ENCODE results near the gene CACNB4.
"Not testable (repeated sequence)": the region's sequence is repeated elsewhere in the genome, so short reads cannot be mapped to it uniquely, and the experiment has no call there.

Gene CACNB4

DNA sequence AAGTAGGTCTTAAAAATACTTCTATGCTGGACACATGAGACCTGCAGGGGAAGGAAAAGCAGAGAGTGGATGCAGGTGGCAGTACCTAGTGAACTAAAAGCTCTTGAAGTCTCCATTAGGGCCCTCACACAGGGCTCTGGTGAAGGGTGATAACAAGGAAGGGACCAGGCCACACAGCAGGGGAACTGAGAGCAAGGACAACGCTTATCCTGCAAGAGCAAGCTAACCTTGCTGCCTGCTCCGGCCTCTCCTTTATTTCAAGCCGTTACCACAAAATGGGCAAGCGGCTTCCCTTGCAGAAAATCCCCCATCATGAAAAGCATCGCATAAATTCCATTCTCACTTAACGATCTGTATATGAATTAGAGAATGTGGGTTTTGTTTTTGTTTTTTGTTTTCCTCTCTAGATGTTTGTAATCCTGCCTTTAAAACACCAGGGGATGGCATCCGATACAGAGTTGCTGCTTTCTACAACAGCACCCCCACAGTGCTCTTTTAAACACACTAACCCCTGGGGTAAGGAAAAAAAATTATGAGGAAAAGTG, 64.5 kb downstream of the CACNB4 start:
- no peaks in the 10 kb centered on the region for H3K27me3 Mint-ChIP-seq

DNA sequence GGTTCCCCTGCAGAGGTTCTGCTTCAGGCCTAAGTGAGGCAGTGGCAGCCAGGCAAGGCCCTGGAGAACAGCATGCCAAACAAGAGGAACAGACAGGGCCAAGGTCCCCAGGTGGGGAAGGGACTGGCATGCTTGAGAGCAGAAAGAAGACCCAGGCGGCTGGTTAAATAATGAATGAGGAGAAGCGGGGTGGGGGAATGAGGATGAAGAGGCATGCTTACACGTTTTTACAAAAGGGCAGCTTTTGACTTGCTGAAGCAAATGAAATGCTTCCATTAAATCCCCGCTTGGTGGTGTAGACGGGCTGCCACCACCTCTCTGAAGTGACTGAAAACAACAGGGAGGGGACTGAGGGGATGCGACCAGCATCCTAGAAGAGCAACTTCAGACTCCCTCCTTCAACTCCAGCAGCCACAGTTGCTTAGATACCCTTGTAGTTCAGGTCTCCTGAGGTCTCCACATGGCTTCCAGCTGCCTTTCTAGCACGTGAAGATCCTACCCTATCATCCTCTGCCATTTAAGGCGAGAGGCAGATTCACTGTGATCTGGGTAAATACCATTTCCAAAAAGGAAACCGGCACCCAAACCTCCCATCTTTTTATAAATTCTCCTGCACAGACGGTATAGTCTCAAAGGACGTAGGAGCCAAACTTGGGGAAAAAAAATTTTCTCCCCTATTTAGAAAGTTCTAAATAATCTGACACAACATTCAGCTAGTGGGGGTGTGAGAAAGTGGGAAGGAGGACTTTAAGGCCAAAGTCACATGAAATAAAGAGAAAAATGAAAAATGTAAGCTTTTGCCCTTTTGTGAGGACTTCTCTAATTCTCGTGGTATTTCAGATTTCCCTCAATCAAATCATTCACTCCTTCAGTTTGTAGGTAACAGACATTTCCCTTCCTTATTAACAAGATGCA, 65.6 kb downstream of the CACNB4 start:
- DNase-seq (no peak), ATAC-seq (replicated peaks) (no peak)
- Mint-ChIP-seq H3K9me3 (peaks cover 0 to 3% of the 10 kb centered on the region in 2 donors), H3K36me3 (peaks cover 2 to 3% of the 10 kb centered on the region in 2 donors), H3K27ac (peak overlapping the region; percentile 66), H3K27me3 (no peaks in the 10 kb centered on the region), H3K4me1 (peaks cover 10 to 11% of the 10 kb centered on the region in 2 donors), H3K4me3 (no peak overlapping the region)

More for the DNA sequence above, 64.5 kb downstream of the CACNB4 start:
- DNase-seq (no peak), ATAC-seq (replicated peaks) (no peak)
- no peak overlapping the region for H3K27ac Mint-ChIP-seq
- H3K36me3 Mint-ChIP-seq: peaks cover 2 to 3% of the 10 kb centered on the region in 2 donors
- H3K4me1 Mint-ChIP-seq: peaks cover 10 to 11% of the 10 kb centered on the region in 2 donors
- no peak overlapping the region for H3K4me3 Mint-ChIP-seq
- H3K9me3 Mint-ChIP-seq: peaks cover 0 to 3% of the 10 kb centered on the region in 2 donors

DNA sequence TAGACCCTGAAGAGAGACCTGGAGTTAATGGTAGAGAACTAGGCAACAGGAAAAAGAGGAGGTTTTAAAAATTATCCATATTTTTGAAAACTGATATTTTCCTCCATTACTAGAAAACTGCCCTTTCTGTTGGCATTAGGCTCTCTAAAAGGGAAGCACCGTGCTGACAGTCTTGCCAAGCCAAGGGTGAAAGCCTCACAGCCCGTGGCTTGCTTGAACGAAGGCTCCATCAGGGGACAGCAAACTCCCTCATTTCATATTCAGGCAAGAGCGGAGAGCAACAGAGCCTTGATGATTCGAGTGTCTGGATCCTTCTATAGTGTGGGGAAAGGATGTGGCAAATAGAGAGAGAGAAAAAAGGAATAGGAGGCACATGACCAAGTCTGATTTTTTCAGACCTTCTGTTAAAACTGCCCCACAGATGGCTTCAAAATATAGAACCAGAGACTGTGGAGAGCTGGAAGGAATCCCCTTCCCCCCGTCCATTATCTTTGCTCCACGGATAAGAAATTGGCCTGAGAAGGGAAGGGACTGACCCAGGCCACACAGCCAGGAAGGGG, 67.0 kb downstream of the CACNB4 start:
- DNase-seq (no peak), ATAC-seq (replicated peaks) (peak; percentile 54 to 64)
- peaks cover 4 to 6% of the 10 kb centered on the region in 2 donors for H3K27me3 Mint-ChIP-seq
- H3K9me3 Mint-ChIP-seq: peaks cover 0 to 3% of the 10 kb centered on the region in 2 donors
- no peak overlapping the region for H3K4me3 Mint-ChIP-seq
- H3K36me3 Mint-ChIP-seq: peaks cover 2 to 3% of the 10 kb centered on the region in 2 donors
- no peak overlapping the region for H3K27ac Mint-ChIP-seq
- peaks cover 10 to 11% of the 10 kb centered on the region in 2 donors for H3K4me1 Mint-ChIP-seq

DNA sequence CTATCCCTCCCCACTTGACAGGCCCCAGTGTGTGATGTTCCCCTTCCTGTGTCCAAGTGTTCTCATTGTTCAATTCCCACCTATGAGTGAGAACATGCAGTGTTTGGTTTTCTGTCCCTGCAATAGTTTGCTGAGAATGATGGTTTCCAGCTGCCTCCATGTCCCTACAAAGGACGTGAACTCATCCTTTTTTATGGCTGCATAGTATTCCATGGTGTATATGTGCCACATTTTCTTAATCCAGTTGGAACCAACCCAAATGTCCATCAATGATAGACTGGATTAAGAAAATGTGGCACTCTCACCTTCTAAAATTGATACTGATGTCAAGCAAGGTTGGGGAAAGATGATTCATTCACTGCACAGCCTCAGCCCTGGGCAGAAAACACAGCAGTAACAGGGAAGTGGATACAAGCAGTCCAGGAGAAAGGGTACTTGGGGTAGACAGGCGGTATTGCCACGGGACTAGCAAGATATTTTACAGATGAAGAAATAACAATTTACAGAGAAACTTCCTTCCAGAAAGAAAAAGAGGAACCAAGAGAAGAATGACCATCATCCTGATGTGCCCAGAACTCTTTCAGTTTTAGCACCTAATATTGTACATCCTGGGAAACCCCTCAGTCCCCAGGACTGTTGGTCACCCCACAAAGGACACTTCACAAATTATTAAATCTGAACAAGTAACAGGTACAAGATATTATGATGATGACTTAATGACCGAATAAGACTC, 68.1 kb downstream of the CACNB4 start:
- not testable (repeated sequence) for H3K9me3 Mint-ChIP-seq, H3K4me3 Mint-ChIP-seq, DNase-seq, H3K36me3 Mint-ChIP-seq
- peak overlapping the region; percentile 6 for H3K27ac Mint-ChIP-seq
- peaks cover 4 to 16% of the 10 kb centered on the region in 2 donors for H3K27me3 Mint-ChIP-seq
- peak; percentile 50 to 59 for ATAC-seq (replicated peaks)
- peaks cover 16% of the 10 kb centered on the region in 2 donors for H3K4me1 Mint-ChIP-seq

DNA sequence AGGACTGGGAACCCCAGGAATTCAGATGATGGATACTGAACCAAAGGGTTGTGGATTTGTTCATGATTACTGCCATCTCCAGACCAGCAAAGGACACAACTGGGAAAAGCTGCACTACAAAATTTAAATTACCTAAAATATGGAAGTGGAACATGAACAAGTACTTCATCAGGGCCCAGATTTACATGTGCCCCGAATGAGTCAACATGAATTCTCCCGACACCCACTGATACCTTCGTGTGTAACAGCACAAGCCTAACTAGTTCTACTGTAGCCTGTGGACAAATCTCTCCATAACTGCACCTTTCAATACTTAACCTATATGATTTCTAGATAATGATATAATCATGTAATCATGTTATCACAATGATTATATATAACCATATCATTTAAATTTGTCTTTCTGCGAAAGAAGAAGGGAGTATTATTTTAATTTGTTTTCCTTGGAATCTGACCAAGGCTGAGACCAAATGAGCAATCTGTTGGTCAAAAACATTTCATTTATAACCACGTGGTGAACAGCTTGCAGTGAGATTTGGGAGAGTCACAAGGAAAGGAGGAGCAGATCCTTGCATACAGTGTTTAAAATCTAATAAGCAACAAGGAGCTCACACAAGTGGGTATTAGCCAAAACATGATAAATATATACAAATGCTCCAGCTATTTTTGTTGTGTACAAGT, 70.5 kb downstream of the CACNB4 start:
- peaks cover 0 to 3% of the 10 kb centered on the region in 2 donors for H3K9me3 Mint-ChIP-seq
- H3K27me3 Mint-ChIP-seq: peaks cover 9 to 17% of the 10 kb centered on the region in 2 donors
- H3K36me3 Mint-ChIP-seq: peaks cover 2 to 3% of the 10 kb centered on the region in 2 donors
- H3K27ac Mint-ChIP-seq: no peak overlapping the region
- ATAC-seq (replicated peaks) (peak; percentile 30 to 38), DNase-seq (no peak)
- H3K4me1 Mint-ChIP-seq: peaks cover 18 to 22% of the 10 kb centered on the region in 2 donors
- H3K4me3 Mint-ChIP-seq: no peak overlapping the region

DNA sequence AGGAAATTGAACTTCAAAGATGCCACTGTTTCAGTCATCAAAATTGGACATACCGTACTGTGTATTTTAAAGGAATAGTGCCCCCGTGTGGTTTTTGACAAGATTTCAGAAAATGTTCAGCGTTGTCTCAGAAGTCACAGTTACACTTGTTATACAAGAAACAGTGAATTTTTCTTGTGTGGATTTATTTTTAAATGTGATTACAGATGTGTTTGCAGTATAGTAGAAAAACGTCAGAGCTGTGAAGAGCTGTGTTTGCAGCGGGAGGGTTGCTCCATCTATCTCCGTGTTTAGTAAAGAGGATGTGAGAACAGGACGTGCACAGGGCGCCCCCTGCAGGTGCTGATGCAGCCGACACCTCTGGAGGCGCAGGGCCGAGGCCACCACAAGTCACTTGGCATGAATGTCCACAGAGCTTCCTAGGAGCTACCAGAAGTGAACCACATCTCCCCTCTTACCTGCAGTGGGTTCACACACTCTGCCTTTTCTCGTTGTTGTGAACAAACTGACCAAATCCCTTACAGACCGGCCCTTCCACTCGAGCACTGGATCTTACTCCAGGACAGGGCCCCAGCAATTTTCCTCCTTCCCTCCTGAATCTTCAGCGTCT, 73.1 kb downstream of the CACNB4 start:
- H3K4me3 Mint-ChIP-seq: peak overlapping the region; percentile 84 to 90
- peaks cover 2 to 3% of the 10 kb centered on the region in 2 donors for H3K36me3 Mint-ChIP-seq
- peaks cover 9 to 17% of the 10 kb centered on the region in 2 donors for H3K27me3 Mint-ChIP-seq
- peaks cover 10 to 17% of the 10 kb centered on the region in 2 donors for H3K4me1 Mint-ChIP-seq
- H3K9me3 Mint-ChIP-seq: peaks cover 0 to 3% of the 10 kb centered on the region in 2 donors
- ATAC-seq (replicated peaks) (peak; percentile 96 to 97), DNase-seq (peak; percentile 63)
- H3K27ac Mint-ChIP-seq: peak overlapping the region; percentile 62

DNA sequence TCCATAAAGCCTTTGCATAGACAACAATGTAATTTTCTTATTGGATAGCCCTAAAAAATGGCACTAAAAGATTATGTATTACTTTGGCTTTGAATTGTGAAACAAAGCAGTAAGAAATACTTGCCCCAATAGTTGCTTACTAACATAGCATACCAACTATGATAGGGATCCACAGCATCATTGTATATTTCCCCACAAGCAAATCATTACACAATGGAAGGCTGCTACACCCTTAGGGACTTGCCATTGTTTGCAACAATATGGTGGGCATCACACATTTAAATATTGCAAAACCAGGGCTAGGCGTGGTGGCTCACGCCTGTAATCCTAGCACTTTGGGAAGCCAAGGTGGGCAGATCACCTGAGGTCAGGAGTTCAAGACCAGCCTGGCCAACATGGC, 74.4 kb downstream of the CACNB4 start:
- no peaks in the 10 kb centered on the region for H3K36me3 Mint-ChIP-seq
- ATAC-seq (replicated peaks) (no peak), DNase-seq (no peak)
- peaks cover 6 to 12% of the 10 kb centered on the region in 2 donors for H3K4me1 Mint-ChIP-seq
- H3K4me3 Mint-ChIP-seq: no peak overlapping the region
- no peaks in the 10 kb centered on the region for H3K9me3 Mint-ChIP-seq
- no peak overlapping the region for H3K27ac Mint-ChIP-seq
- peaks cover 14 to 18% of the 10 kb centered on the region in 2 donors for H3K27me3 Mint-ChIP-seq

DNA sequence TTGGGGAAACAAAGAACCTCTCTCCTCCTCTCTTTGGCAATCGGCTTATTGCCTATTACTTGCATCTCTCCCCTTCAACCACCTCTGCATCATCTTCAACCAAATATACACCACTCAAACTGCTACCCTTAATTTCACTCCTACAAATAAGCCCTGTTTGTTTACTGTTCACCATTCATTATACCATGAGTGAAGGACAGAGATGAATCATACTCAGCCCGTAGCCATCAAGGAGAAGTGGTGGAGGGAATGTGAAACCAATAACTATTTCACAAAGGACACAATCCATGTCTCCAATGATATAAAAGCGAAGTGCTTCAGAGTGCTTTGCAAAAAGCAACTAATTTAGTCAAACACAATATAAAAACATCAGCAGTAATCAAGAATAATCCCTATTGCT, 76.8 kb downstream of the CACNB4 start:
- ATAC-seq (replicated peaks) (no peak), DNase-seq (no peak)
- H3K36me3 Mint-ChIP-seq: no peaks in the 10 kb centered on the region
- H3K4me1 Mint-ChIP-seq: peaks cover 6 to 12% of the 10 kb centered on the region in 2 donors
- no peak overlapping the region for H3K27ac Mint-ChIP-seq
- H3K9me3 Mint-ChIP-seq: no peaks in the 10 kb centered on the region
- H3K4me3 Mint-ChIP-seq: no peak overlapping the region
- peaks cover 11 to 19% of the 10 kb centered on the region in 2 donors for H3K27me3 Mint-ChIP-seq

DNA sequence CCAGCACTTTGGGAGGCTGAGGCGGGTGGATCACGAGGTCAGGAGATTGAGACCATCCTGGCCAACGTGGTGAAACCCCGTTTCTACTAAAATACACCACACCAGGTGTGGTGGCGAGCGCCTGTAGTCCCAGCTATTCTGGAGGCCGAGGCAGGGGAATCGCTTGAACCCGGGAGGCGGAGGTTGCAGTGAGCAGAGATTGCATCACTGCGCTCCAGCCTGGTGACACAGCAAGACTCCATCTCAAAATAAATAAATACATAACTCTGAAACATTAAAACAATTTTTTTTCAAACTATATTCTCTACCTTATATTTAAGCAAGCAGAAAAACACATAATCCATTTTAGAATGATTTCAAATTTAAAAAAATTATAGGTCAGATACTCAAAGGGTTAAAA, 77.8 kb downstream of the CACNB4 start:
- not testable (repeated sequence) for H3K27ac Mint-ChIP-seq; H3K36me3 Mint-ChIP-seq; DNase-seq; ATAC-seq (replicated peaks); H3K9me3 Mint-ChIP-seq; H3K27me3 Mint-ChIP-seq; H3K4me3 Mint-ChIP-seq; H3K4me1 Mint-ChIP-seq

DNA sequence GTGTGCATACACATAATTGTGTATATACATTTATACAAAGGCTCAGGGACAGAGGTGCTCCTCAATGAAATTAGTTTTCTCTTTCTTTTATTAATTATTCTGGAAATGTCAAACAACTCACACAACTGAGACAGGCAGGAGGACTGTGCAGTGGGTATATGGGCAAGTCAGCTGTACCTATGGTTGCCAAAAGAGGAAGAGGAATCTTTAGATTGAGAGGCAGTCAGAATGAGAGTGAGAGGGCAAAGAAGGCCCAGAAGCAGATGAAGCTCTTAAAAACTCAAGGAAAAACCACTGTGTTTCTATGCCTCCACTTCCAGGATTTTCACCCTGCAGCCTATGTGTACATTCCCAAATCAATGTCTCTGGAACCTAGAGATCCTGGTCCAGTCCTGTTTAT, 79.1 kb downstream of the CACNB4 start:
- Mint-ChIP-seq H3K27me3 (peaks cover 6 to 9% of the 10 kb centered on the region in 2 donors), H3K4me3 (no peak overlapping the region), H3K9me3 (no peaks in the 10 kb centered on the region), H3K4me1 (no peaks in the 10 kb centered on the region), H3K27ac (no peak overlapping the region), H3K36me3 (no peaks in the 10 kb centered on the region)
- ATAC-seq (replicated peaks): peak; percentile 69 to 70
- DNase-seq: no peak

DNA sequence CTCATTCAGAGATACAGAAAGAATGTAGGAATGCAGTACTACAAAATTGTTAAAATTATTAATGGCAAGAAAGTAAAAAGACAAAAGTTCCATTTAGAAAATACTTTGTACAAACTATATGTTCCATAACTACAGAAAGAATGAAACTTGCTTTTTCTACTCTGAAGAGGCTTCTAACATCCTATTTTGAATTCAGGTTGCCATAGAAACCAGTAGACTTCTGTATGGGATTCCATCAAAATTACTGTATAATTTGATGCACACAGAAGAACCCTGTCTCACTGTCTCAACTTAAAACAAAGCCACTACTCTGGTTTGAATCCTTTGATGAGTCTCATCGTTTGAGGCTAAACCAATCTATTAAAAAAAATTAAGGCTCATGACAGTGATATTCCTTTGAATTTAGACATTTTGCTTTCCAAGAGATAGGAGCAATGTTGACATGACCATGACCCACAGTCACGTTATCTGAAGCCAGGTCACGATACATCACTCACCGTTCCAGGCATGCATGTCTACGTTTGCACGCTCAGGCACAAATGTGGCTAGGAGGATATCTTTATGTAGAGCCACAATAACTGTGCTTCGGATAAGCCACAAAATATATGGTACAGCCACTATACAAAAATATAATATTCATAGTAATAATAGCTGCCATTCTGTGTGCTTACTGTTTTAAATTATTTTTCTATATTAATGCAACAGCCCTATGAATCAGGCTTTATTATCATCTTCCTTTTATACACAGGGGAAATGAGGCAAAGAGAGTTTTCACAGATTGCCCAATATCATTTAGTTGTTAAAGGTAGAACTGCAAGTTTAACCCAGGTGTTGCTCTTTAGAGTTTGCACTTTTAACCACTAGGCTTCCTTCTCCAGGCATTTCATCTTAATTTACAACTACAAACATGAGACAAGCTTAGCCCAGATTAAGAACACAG, 82.4 kb downstream of the CACNB4 start:
- DNase-seq (no peak), ATAC-seq (replicated peaks) (no peak)
- H3K36me3 Mint-ChIP-seq: no peaks in the 10 kb centered on the region
- peaks cover 9 to 11% of the 10 kb centered on the region in 2 donors for H3K27me3 Mint-ChIP-seq
- H3K9me3 Mint-ChIP-seq: no peaks in the 10 kb centered on the region
- H3K27ac Mint-ChIP-seq: no peak overlapping the region
- no peaks in the 10 kb centered on the region for H3K4me1 Mint-ChIP-seq
- no peak overlapping the region for H3K4me3 Mint-ChIP-seq

DNA sequence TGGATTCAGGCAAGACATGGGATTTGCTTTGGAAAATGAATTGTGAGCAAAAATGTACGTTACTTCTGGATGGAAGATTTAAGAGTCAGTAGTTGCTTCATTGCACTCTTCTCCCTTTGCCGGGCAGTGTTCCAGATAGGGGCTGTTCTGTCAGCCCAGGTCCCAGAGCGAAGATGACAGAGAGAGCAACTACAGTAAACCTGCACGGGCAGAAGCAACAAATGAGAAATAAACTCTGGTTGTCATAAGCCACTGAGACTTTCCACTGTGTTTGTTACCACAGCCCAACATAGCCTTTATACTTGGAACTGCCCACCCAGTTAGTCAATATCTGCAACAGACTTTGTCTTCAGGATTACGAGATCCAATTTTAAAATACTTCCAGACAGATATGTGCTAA, 83.3 kb downstream of the CACNB4 start:
- H3K27me3 Mint-ChIP-seq: peaks cover 11 to 12% of the 10 kb centered on the region in 2 donors
- ATAC-seq (replicated peaks) (no peak), DNase-seq (no peak)
- no peaks in the 10 kb centered on the region for H3K9me3 Mint-ChIP-seq
- no peak overlapping the region for H3K4me3 Mint-ChIP-seq
- no peak overlapping the region for H3K27ac Mint-ChIP-seq
- H3K4me1 Mint-ChIP-seq: no peaks in the 10 kb centered on the region
- no peaks in the 10 kb centered on the region for H3K36me3 Mint-ChIP-seq
